SIG-M5 treated with dmso at 0.1 percent for 504 hours (cell line): ENCODE measurements around the gene GDF9.

ENCODE experiments used
- DNase-seq: peaks from one replicate; lab custom pipeline; 2025; ENCODE audit not compliant: unreplicated experiment; lab: John Stamatoyannopoulos, UW

GDF9 gene, protein sequence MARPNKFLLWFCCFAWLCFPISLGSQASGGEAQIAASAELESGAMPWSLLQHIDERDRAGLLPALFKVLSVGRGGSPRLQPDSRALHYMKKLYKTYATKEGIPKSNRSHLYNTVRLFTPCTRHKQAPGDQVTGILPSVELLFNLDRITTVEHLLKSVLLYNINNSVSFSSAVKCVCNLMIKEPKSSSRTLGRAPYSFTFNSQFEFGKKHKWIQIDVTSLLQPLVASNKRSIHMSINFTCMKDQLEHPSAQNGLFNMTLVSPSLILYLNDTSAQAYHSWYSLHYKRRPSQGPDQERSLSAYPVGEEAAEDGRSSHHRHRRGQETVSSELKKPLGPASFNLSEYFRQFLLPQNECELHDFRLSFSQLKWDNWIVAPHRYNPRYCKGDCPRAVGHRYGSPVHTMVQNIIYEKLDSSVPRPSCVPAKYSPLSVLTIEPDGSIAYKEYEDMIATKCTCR

DNA sequence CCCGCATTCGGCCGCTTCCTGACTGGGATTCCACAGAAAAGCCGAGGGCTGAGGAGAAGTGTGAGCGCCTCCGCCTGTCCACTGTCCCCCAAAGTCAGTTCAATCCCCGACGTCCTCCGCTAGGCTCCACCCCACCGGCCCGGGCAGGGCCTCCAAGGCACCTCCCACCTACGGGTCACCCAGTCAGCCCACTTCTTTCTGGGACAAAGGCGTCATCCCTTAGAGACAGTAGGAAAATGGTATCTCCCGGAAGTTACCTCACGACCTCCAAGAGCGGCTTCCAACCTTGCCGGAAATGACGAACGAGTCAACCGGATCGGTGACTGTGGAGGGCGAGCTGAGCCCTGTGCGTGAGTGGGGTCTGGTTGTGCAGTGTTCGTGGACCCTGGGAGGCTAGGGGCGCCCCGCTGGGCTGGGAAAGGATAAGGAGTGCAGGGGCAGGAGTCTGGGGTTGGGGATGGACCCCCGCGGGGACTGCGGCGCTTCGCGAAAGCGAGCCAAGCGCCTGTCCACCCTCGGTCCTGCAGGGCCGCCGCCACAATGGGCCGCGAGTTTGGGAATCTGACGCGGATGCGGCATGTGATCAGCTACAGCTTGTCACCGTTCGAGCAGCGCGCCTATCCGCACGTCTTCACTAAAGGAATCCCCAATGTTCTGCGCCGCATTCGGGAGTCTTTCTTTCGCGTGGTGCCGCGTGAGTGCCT lies at the start of gene GDF9, which contains the start of gene UQCRQ:
Gene GDF9 (minus strand): TSS at position 128 of the 704 bp plus-strand sequence. CDS start 1,936 bp downstream, outside the sequence.
Gene UQCRQ (plus strand): TSS at position 301 of the 704 bp plus-strand sequence. CDS start 240 bp downstream, at position 541.
- DNase-seq = peak; percentile 99

DNA sequence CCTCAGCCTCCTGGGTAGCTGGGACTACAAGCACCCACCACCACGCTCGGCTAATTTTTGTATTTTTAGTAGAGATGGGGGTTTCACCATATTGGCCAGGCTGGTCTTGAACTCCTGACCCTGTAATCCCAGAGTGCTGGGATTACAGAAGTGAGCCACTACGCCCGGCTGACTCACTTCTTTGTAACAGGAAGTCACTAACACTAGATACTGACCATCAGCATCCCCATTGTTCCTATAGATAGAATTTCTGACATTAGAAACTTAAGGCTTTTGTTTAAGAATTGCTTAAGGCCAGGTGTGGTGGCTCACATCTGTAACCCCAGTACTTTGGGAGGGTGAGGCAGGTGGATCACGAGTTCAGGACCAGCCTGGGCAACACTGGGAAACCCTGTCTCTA lies 49.4 kb upstream of the GDF9 start:
- DNase-seq = peak; percentile 19

DNA sequence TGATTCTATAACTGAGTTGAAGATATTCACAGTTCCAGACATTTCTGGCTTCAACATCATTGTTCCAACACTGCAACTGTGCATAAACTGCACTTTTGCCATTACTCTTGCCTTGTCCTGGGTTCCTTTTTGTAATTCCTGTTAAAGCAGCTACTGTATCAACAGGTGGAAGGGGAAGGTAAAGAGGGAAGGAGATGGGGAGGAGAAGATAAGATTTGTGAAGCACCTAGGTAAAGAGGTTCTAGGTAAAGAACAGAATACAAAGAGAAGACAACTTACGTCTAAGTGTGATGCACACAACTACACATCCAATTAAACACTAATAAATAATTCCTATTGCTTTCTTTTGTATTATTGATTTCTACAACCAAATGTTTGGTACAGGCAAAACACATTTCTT lies 43.4 kb upstream of the GDF9 start:
- DNase-seq = no peak

DNA sequence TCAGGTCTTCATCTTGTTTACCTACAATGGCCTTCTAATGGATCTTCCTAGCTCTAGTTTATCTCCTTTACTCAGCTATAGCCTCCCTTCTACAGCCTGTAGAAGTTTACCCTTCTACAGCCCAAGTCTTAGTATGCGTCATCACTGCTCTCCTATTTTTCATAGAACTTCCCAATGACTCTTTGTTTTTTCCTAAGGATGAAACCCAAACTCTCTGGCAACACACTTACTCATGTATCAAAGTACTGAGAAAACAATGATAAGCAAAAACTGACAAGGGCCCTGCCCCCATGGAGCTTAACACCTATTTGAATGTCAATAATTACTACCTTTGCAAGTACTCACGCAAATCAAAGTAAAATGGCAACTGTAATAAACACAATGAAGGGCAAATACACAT lies 40.9 kb upstream of the GDF9 start:
- DNase-seq = no peak

DNA sequence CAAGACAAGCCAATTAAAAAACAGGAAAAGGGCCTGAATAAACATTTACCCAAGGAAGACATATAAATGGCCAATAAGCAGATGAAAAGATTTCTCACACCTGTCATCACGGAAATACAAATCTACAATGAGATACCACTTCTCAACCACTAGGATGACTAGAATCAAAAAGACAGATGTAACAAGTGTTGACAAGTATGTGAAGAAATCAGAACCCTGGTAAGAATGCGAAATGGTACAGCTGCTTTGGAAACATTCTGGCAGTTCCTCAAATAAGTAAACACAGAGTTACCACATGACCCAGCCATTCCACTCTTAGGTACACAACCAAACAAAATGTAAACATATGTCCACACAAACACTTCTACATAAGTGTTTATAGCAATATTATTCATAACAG lies 39.7 kb upstream of the GDF9 start:
- peak; percentile 55 for DNase-seq

DNA sequence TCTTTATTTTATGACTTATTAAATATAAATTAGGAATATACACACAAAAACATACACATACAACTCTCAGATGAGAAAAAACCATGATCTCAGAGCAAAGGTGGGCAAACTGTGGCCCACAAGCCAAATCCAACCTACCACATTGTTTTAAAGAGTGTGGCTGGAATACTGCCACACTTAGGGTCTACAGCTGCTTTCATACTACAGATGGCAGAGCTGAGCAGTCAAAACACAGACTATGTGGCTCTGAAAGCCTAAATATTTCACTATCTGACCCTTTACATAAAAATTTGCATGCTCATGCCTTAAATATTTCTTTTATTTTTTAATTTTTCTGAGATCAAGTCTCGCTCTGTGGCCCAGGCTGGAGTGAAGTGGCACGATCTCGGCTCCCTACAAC lies 35.5 kb upstream of the GDF9 start:
- DNase-seq = no peak

DNA sequence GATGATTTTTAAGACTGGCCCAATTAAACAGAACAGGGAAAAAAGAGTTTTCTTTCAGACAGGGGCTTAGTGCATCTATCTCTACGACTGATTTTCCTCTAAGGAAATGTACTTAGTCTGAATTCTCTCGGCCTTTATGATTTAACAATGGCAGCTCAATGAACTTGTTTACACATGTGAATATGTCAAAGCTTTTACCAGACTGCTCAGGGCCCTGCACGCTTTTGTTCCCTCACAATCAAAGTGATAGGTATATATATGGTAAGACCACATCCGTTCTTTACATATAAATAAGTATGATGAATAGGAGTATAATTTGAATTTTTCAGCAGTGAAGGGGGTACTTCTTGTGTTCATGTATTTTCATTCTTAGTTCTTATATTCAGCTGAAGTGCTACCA lies 34.8 kb upstream of the GDF9 start:
- DNase-seq = no peak

DNA sequence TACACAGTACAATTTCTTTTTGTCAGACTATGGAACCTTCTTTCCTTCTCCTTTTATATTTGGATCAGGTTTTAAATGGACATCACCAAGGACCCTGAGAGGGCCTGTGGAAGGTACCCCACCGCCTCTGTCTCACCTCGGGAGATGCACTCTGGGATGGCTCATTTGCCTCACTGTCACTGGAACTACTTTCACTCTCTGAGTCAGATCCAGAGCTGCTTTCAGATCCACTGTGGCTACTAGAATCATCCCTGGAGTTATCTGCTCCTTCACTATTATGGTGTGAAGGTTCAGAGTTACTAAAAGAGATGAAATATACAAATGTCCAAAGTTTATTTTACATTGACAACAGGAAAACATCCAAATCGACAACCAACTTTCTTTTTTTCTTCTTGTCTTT lies 31.8 kb upstream of the GDF9 start:
- DNase-seq = no peak

DNA sequence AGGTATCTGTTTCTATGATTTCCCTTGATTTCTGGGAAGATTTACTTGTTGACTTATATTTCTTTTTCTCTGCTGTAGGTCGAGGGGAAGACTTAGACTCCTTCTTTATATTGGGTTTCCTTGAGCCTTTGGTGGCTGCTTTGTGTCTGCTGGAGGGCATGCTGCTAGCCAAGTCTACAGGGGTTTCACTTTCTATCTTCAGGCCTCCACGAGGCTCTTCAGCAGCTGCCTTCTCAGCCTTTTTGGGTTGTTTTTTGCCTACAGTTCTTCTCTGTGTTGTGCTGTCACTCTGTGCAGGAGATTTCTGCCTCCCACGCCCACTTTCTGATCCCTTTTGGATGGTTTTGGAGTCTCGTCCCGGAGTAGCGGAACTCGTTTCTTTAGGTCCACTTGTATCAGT lies 30.4 kb upstream of the GDF9 start:
- no peak for DNase-seq

DNA sequence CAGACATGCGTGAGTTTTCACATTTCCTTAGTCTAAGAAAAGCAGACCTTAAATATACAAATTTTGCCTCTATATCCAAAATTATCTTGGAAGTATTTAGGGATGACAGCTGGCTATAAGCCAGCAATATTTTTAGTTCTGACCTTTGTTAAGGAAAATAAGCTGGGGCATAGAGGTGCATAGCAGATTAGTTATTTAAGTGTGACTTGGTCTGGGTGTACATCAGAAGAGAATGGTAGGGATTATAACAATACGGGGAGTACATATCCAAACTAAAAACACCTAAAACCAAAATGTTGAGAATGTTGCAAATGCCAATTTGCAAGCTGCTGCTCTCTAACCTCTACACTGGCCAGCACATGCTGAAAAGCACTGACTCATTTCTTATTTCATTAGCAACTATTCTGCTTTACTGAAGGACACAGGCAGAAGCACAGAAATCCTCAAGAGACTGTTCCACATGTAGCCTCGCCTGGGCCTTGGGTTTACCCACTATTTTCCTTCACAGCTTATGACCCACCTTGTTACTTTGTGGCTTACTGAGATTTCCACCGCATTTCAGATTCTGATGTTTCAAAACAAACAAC lies 29.5 kb upstream of the GDF9 start:
- DNase-seq = no peak

DNA sequence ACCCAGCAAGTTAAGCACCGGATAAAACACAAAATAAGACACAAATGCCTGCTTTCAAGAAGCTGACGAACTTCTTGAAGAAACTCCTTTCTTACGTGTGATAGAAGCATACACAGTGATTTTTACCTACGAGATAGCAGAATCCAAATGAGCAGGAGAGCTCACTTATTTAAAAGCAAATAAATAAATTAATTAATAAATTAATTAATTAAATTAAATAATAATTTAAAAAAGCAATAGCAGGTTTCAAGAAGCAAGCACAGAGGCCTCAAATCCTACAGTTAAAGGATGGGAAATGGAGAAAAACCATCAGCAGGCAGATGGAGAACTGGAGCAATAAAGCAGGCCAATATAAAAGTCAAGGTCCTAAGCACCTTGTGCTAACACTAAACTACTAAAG lies 24.5 kb upstream of the GDF9 start:
- no peak for DNase-seq

DNA sequence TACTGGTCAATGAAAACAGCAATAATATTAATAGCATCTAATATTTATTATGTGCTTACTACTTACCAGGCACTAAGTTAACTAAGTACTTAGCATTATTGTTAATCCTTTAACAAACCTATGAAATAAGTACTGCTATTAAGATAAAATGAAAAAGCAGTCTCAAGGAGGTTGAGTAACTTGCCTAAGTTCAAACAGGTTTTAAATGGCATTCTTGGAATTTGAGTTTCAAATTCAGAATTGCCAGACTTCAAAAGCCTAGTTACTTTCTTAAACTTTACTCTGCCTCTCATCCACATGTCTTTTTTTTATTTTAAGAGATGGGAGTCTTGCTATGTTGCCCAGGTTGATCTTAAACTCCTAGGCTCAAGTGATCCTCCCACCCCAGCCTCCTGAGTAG lies 23.2 kb upstream of the GDF9 start:
- DNase-seq = no peak

DNA sequence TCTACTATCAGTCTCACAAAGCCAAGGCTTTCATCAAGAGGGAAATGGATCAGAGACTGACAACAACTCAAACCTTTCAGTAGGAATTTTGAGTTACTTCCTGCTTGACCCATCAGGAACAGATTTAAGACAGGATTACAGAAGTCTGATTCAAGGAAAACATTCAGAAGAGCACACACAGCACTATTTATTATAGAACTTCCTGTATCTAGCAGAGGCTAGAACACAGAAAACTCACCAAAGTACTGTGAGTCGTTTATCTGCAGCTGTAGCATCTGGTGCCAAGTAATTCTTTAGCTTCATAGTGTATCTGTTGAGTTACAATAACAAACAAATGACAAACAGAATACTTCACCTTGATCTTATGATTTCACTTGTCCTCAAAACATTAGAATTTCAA lies 21.0 kb upstream of the GDF9 start:
- no peak for DNase-seq

DNA sequence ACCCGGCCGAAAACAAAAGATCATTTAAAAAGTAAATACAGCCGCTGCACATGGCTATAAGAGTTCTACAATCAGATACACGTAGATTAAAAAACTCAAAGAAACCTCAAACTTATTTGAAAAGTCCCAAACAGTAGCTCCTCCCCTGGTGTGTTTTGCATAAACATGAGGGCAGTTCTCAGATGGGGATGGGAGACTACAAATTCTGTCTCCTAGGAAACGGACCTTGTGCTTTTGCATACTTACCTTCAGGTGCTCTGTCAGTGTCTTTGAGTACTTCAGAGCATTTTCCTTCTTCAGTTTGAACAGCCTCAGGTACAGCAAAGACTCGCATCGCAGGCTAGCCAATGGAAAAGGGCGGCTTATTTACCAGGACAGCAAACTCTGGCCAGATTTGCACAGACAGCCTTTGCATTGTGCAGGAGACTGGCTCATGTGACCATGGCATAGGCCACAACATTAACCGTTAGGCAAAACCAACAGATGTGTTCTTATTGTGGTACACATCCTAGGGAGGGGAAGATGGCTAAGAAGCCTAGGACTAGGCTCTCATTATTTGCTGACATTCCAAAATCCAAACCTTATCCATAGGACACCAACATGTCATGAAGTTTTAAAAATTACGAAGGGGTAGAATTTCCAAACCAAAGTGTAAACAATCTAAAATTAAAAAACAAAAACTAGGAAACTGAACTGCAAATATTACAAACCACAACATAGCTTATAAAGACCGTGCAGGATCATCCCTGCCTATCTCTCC lies 20.0 kb upstream of the GDF9 start:
- no peak for DNase-seq

DNA sequence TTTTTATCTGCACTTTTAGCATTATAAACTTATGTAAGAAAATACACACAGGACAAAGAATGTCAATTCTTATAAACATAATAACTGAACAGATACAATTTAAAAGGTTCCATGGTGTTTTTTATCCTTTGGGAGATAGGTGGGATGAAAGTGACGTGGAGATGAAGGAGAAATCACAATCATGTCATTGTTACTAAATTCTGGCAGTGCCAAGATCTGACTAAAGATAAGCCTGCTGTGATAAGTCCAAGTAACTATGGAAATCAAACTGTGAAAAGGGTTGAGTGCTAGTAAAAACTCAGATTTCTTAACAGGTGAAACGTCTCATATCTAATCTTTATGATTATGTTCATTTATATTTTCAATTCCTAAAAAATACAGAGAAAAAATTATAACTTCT lies 18.3 kb upstream of the GDF9 start:
- DNase-seq = no peak

DNA sequence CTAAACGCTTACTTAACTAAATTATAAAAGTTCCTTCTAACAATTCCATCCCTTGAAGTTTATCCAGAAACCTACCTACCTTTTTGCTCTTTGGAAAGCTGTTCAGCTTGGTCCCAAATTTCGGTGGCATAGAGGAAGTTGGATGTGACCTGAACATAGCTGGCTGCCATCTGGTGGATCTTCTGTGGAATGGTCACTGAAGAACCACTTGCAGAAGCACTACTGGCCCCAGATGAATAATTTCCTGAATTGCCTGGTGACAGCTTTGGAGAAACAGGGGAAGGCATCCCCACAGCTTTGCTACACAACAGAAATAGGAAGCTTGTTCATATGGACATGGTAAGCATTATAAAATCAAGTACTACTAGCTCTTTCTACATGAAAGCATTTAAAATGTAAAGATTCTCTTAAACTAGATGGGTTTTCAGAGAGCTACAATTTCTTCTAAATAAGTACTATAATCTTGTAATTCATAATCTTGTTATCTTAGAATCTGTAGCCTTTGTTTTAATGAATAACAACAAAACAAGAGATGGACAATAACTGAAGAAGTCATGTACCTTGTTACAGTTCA lies 17.1 kb upstream of the GDF9 start:
- peak; percentile 88 for DNase-seq

DNA sequence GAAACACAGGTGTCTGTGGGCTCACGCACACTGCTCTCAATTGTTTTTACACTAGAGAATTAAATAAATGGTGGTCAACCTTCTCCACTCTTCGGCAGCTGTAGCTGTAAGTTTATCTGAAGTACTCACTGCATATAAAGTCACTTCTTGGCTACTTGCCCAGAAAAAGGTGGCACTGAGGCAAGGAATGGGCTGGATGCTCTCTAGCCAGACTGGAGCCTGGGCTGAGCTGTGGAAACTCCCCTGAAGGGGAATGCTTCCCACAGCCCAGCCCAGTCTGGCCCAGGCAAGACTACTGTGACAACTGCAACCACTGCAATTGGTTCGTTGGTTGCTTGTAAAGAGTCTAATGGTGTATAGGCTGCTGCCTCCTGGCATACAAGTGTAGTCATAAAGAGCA lies 11.7 kb upstream of the GDF9 start:
- DNase-seq = no peak

DNA sequence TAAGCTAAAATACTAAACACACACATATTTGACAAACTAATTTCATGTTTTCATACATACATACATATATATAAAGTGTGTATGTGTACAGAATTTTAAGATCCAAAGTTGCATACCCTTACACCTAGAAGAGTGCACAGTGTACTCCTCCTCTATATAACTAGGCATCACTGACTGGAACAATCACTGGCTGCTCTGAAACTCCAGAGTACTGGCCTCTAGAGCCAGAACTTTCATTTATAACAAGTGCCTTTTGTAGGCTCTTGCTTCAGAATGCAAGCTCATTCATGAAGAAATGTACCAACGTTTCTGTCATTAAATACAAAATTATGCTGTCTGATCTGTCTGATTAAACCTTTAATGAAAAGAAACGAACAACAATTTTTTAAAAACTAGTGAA lies 11.2 kb upstream of the GDF9 start:
- DNase-seq = no peak

DNA sequence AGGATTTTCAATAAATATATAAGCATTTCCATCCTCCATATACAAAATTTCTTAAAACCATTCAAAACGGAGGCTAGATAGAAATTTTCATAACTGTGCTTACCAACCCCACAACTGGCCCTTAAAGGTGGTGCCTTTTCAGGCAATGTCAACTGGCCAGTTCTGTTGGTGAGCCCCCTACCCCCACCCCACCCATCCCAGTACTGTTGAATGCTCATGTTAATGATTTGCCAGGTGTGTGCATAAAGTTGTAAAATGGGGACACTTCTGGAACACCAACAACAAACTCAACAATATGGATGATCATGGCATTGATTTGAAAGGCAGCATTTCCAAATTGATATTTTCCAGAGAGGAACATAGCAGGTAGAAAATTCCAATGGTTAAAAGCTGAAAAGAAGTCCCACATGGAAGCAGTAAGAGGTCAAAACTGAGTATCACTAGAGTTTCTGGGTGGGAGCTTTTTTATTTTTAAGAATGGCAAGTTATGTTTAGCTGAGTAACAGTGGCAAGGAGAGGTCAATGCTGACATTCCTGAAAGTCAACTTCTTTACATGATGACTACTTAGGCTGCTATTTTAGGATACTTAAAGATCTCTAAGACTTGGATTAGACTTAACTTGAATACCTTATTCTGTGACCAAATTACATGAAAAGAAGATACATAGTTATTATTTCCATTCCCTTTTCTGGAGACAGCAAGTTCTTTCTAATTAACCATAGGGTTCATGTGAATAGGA lies 9.9 kb upstream of the GDF9 start:
- DNase-seq = no peak

DNA sequence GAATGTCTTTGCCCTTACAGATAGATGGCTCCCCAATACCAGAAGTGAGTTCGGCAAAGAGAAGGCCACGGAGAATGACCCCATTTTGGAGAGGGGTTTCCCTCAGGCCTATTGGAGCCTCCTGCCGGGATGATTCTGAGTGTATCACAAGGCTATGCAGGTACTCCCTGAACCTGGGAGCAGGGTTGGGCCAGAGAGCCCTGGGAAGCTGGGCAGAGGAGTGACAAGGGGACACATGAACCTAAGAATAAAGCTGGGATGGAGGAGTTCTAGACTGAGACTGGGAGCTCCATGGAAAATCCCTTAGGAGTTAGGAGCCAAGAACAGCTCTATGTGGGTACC lies 7.6 kb upstream of the GDF9 start:
- no peak for DNase-seq
